Thymus (tissue), 11 donors: Measurements from ENCODE around the gene GFOD2. TPM values are rescaled to one million over a fixed set of nuclear protein-coding genes. Genes with fewer than 3 reads are reported as not detected.

Source experiments
- DNase-seq, 9 donors: peaks; one replicate each; pipeline ENCODE4 v3.0.0-alpha.2; 2013; ENCODE audit warnings: low spot score in 9 of 9, low read depth in 6 of 9, missing footprints in 1 of 9
- H3K27ac ChIP-seq, 2 donors: one replicate each; pipeline ENCODE4 v1.5.1; 2013; ENCODE audit warnings: control low read depth in 1 of 2, low read depth in 1 of 2, low read length in 1 of 2, mild to moderate bottlenecking in 1 of 2, moderate library complexity in 1 of 2
- H3K27me3 ChIP-seq, 2 donors: one replicate each; pipeline ENCODE4 v1.5.1; 2013; ENCODE audit warnings: low read length in 1 of 2; ENCODE audit not compliant: control insufficient read depth in 2 of 2, insufficient read depth in 1 of 2
- H3K36me3 ChIP-seq, 2 donors: one replicate each; pipeline ENCODE4 v1.5.1; 2013; ENCODE audit warnings: low read length in 1 of 2, mild to moderate bottlenecking in 1 of 2, moderate library complexity in 1 of 2; ENCODE audit not compliant: control insufficient read depth in 2 of 2, insufficient read depth in 2 of 2
- H3K4me1 ChIP-seq, 2 donors: one replicate each; pipeline ENCODE4 v1.5.1; 2013; ENCODE audit warnings: low read length in 2 of 2; ENCODE audit not compliant: control insufficient read depth in 2 of 2, insufficient read depth in 2 of 2
- H3K4me3 ChIP-seq, 2 donors: one replicate each; pipeline ENCODE4 v1.5.1; 2013; ENCODE audit warnings: low read length in 2 of 2, control low read depth in 1 of 2, mild to moderate bottlenecking in 1 of 2
- H3K9me3 ChIP-seq, 2 donors: one replicate each; pipeline ENCODE4 v1.5.1; 2013; ENCODE audit warnings: low read length in 1 of 2, mild to moderate bottlenecking in 1 of 2; ENCODE audit not compliant: control insufficient read depth in 2 of 2, insufficient read depth in 1 of 2
- WGBS: extraction: QIAGEN DNeasy Blood & Tissue Kit; methylation state at CpG from one replicate; pipeline ENCODE4 v1.1.7; 2013; 5-methylcytosine and 5-hydroxymethylcytosine counted together
- polyA plus RNA-seq: library from polyadenylated mRNA; stranded (reverse); fragments of 200-250 nt; gene quantifications from one replicate; pipeline ENCODE4 v1.2.3, GENCODE V29; 2013
- total RNA-seq: library from RNA; stranded (reverse); fragments of 120-200 nt; gene quantifications from one replicate; pipeline ENCODE4 v1.2.4, GENCODE V29; 2013
- donor health status: healthy.

Gene GFOD2
- total and polyA plus RNA-seq, 2 donors = 10.2 to 11.3 TPM

DNA sequence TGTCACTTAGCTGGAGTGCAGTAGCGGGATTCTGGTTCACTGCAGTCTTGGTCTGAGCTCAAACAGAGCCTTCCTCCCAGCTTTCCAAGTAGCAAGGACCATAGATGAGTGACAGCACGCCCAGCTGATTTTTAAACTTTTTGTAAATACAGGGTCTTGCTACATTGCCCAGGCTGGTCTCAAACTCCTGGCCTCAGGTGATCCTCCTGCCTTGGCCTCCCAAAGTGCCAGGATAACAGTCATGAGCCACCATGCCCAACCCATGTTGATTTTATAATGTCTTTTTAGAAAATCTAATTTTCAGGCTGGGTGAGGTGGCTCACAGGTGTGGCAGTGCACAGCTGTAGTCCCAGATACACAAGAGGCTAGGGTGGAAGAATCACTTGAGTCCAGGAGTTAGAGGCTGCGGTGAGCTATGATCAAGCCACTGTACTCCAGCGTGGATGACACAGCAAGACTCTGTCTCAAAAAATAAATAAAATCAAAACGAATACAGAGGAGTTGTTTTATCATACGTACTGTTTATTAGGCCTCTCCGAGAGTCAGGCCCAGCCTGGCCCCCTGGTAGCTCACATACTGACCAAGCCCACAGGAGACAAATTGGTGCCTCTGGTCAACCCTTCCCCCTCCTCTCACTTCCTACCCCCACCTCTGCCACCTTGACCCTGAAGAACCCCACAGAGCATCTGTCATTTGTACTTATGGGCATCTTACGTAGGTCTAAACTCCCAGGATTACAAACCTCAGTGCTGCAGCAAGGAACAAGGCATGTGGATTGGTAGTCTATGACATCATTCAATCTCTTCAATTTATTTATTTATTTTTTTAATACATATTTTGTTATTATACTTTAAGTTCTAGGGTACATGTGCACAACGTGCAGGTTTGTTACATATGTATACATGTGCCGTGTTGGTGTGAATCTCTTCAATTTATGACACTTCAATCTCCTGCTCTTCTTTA, 38.9 kb downstream of the GFOD2 start:
- over 99% methylated on average over 10 of the region's 10 CpGs for WGBS
- H3K27me3 ChIP-seq = no peaks in the 10 kb centered on the region
- DNase-seq = no peak
- no peaks in the 10 kb centered on the region for H3K9me3 ChIP-seq
- peaks cover 26 to 28% of the 10 kb centered on the region in 2 donors for H3K36me3 ChIP-seq
- H3K27ac ChIP-seq = no peak overlapping the region
- no peak overlapping the region for H3K4me3 ChIP-seq
- H3K4me1 ChIP-seq = no peaks in the 10 kb centered on the region

DNA sequence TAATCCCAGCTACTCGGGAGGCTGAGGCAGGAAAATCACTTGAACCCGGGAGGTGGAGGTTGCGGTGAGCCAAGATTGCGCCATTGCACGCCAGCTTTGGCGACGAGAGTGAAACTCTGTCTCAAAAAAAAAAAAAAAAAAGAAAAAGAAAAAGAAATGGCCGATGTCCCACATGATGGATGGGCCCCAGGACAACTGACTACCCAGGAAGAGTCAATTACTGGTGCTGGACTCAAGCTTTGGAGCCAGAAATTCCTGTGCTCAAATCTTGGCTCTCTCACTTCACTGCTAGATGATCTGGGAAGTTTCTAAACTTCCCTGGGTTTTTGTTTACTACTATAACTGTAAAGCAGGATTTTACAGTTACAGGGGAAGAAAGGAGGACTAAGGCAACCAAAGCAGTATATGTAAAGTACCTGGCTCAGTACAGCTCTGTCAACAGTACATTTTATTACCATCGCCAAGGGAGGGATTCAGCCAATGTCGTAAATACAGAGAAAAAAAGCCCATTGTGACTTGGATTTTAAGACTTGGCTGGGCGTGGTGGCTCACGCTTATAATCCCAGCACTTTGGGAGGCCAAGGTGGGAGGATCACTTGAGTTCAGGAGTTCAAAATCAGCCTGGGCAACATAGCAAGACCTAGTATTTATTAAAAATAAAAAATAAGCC, 40.6 kb downstream of the GFOD2 start:
- WGBS = 97% methylated on average over 12 of the region's 12 CpGs
- no peak for DNase-seq
- Histone ChIP-seq H3K36me3 (peaks cover 15 to 20% of the 10 kb centered on the region in 2 donors), H3K27me3 (no peaks in the 10 kb centered on the region), H3K4me1 (peaks cover 0 to 3% of the 10 kb centered on the region in 2 donors), H3K4me3 (no peak overlapping the region), H3K9me3 (no peaks in the 10 kb centered on the region), H3K27ac (no peak overlapping the region)

DNA sequence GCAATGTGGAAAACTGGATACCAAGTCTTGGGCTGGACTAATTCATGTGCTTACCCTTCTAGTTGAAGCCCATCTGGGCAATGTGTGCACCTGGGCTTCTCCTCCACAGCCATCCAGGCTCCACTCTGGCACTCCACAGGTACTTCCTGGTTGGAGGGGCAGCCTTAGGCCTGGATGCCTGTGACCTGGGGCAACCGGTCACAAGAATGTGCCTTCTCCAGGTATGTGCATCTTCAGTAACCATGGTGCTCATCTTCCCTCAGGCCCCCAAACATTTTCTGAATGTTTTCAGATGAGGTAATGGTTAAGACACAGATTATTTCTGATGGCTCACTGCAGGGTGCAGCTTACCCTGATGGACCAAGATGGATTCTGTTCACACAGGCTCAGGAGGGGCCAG, 41.4 kb downstream of the GFOD2 start:
- no peak for DNase-seq
- Histone ChIP-seq H3K4me1 (peaks cover 0 to 5% of the 10 kb centered on the region in 2 donors), H3K36me3 (peaks cover 10 to 16% of the 10 kb centered on the region in 2 donors), H3K27ac (no peak overlapping the region), H3K9me3 (no peaks in the 10 kb centered on the region), H3K4me3 (no peak overlapping the region), H3K27me3 (no peaks in the 10 kb centered on the region)
- 96% methylated on average over 1 of the region's 1 CpG for WGBS

DNA sequence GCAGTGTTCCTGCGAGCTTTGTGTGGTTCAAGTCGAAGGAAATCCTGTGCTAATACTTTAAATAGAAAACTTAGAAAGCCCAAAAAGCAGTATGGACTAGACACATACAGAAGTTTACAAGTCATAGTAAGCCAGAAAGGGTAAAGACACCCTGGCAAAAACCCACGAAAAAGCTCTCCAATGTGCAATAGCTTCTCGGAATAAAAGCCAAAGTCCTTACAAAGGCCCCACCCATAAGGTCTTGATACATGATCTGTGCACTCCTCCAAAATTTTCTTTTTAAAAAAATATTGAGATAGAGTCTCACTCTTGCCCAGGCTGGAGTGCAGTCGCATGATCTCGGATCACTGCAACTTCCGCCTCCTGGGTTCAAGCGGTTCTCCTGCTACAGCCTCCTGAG, 42.2 kb downstream of the GFOD2 start:
- Histone ChIP-seq H3K27me3 (no peaks in the 10 kb centered on the region), H3K27ac (no peak overlapping the region), H3K4me3 (no peak overlapping the region), H3K9me3 (no peaks in the 10 kb centered on the region), H3K4me1 (peaks cover 0 to 5% of the 10 kb centered on the region in 2 donors), H3K36me3 (peaks cover 10 to 16% of the 10 kb centered on the region in 2 donors)
- WGBS = 84% methylated on average over 8 of the region's 8 CpGs
- DNase-seq = no peak

DNA sequence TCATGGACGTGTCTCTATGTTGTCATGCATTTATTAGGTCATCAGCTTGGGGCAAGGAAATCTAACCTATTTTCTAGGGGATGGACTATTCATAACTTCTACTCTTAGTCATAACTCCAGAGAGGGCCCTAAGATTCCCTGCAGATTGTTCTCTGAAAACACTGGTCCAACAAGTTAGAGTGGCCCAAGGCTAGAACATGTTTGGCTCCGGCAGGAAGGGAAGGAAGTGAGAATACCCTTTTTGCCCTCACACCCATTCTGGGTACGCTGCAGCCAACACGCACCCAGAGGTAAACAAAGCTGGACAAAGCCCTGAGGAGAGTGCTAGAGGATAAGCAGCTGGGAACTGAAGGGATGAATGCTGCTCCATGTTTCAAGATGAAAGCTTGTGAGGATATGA, 42.6 kb downstream of the GFOD2 start:
- peaks cover 10 to 16% of the 10 kb centered on the region in 2 donors for H3K36me3 ChIP-seq
- 94% methylated on average over 4 of the region's 4 CpGs for WGBS
- H3K27ac ChIP-seq = no peak overlapping the region
- H3K4me3 ChIP-seq = no peak overlapping the region
- no peak for DNase-seq
- H3K27me3 ChIP-seq = no peaks in the 10 kb centered on the region
- no peaks in the 10 kb centered on the region for H3K9me3 ChIP-seq
- H3K4me1 ChIP-seq = peaks cover 0 to 5% of the 10 kb centered on the region in 2 donors

DNA sequence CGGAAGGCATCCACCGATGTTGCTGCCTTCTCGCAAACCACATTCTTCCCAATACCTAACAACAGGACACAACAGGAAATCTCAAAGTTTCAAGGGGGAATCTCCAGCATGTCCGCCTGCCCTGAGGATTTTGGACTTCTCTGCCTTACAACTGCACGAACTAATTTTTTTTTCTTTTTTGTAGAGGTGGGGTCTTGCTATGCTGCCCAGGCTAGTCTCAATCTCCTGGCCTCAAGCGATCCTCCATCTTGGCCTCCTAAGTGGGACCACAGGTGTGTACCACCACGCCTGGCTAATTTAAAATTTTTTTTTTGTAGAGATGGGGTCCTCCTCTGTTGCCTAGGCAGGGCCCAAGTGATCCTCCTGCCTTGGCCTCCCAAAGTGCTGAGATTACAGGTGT, 43.1 kb downstream of the GFOD2 start:
- WGBS = 97% methylated on average over 7 of the region's 7 CpGs
- Histone ChIP-seq H3K36me3 (peaks cover 10 to 16% of the 10 kb centered on the region in 2 donors), H3K4me1 (peaks cover 0 to 5% of the 10 kb centered on the region in 2 donors), H3K27me3 (no peaks in the 10 kb centered on the region), H3K9me3 (no peaks in the 10 kb centered on the region), H3K27ac (no peak overlapping the region), H3K4me3 (no peak overlapping the region)
- no peak for DNase-seq

DNA sequence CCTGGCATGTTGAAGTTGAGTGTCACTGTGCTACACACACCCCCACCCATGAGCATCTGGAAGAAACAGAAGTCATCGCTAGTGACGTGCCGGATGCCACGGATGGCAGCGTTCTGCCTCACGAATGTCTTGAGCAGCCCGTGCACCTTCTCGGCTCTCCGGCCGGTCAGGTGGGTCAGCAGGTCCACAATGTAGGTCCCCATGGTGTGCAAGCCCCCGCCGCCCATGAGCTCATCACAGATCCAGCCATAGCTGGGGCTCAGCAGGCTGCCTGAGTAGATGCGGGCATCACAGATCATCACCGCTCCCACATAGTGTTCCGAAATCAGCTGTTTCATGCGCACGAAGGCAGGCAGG, 43.6 kb downstream of the GFOD2 start:
- H3K36me3 ChIP-seq = peaks cover 10 to 16% of the 10 kb centered on the region in 2 donors
- peaks cover 0 to 5% of the 10 kb centered on the region in 2 donors for H3K4me1 ChIP-seq
- no peak overlapping the region for H3K27ac ChIP-seq
- no peak overlapping the region for H3K4me3 ChIP-seq
- no peak for DNase-seq
- H3K27me3 ChIP-seq = no peaks in the 10 kb centered on the region
- H3K9me3 ChIP-seq = no peaks in the 10 kb centered on the region
- 98% methylated on average over 17 of the region's 17 CpGs for WGBS

DNA sequence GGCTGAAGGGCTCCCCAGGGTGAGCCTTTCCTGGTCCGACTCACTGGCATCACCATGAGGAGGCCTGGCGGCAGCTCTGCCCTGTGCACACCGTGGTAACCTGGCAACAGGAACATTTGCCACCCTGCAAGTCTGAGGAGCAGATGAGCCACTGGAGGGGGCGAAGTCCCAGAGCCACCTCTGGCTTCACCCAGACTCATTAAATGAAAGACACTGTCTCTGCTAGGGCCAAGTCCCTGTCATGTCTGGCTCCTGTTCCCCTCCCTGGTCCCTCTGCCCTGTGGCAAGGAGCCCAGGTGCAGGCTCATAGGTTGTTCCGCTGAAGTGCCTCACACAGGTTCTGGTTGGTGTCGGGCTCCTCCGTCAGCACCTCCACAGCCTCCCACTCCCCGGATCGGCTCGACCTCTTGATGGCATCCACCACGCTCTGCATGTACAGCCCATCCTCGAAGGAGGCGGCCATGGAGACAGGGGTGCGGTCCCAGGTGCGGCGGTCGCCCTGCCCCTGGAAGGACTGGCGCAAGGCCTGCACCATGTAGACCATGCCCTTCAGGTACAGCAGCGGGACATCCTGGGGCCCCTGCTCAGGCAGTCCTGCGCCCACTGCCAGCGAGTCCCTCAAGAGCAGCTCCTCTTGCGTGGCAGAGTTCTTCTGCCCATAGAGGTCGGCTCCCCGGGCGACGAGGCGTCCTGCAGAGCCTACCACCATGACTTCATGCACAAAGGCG, 44.1 kb downstream of the GFOD2 start:
- Histone ChIP-seq H3K4me1 (peaks cover 0 to 5% of the 10 kb centered on the region in 2 donors), H3K27me3 (no peaks in the 10 kb centered on the region), H3K4me3 (no peak overlapping the region), H3K27ac (no peak overlapping the region), H3K9me3 (no peaks in the 10 kb centered on the region), H3K36me3 (peaks cover 10 to 16% of the 10 kb centered on the region in 2 donors)
- DNase-seq = no peak
- WGBS = 98% methylated on average over 28 of the region's 28 CpGs
